Neural cell (in vitro differentiated cells): Measurements from ENCODE around the gene TWNK. TPM values are rescaled to one million over a fixed set of nuclear protein-coding genes. Genes with fewer than 3 reads are reported as not detected.

ENCODE experiments used
- H2AFZ ChIP-seq: fragments of 200-600, 300-800 bp; sonication (generic), shearing (Covaris generic); 2 replicates; pipeline ENCODE4 v1.6.0; 2014; ENCODE audit warnings: low read depth, mild to moderate bottlenecking, antibody characterized with exemption, low read length, moderate library complexity
- H3F3A ChIP-seq: fragments of 200-600 bp; shearing (Covaris generic); 2 replicates; pipeline ENCODE4 v1.6.1; 2016; ENCODE audit warnings: mild to moderate bottlenecking, moderate library complexity, mixed read lengths, antibody characterized with exemption, low read length; ENCODE audit not compliant: insufficient read depth, poor library complexity, severe bottlenecking
- H3K27ac ChIP-seq: fragments of 200-600, 300-800 bp; sonication (generic), shearing (Covaris generic); 2 replicates; pipeline ENCODE4 v1.5.1; 2014; ENCODE audit warnings: mild to moderate bottlenecking, low read length, moderate library complexity
- H3K27me3 ChIP-seq: fragments of 300-800, 200-600 bp; sonication (generic), shearing (Covaris generic); 2 replicates; pipeline ENCODE4 v1.6.0; 2014; ENCODE audit warnings: mild to moderate bottlenecking, low read depth, low read length, moderate library complexity; ENCODE audit not compliant: insufficient read depth
- H3K36me3 ChIP-seq: fragments of 300-800, 200-600 bp; sonication (generic), shearing (Covaris generic); 2 replicates; pipeline ENCODE4 v1.5.1; 2014; ENCODE audit warnings: mild to moderate bottlenecking, antibody characterized with exemption, low read length, moderate library complexity; ENCODE audit not compliant: insufficient read depth
- H3K4me2 ChIP-seq: fragments of 300-800, 200-600 bp; sonication (generic), shearing (Covaris generic); 2 replicates; pipeline ENCODE4 v1.6.0; 2014; ENCODE audit warnings: mild to moderate bottlenecking, low read length
- H3K4me3 ChIP-seq: fragments of 300-800, 200-600 bp; sonication (generic), shearing (Covaris generic); 2 replicates; pipeline ENCODE4 v1.5.1; 2014; ENCODE audit warnings: mild to moderate bottlenecking, low read length, moderate library complexity
- H3K79me2 ChIP-seq: fragments of 200-600 bp; shearing (Covaris generic); replicated peaks from 2 replicates; pipeline ENCODE4 v1.6.0; 2014; ENCODE audit warnings: mild to moderate bottlenecking, low read length, moderate library complexity; ENCODE audit not compliant: insufficient read depth
- H3K9ac ChIP-seq: fragments of 300-800, 200-600 bp; sonication (generic), shearing (Covaris generic); 2 replicates; pipeline ENCODE4 v1.6.1; 2016; ENCODE audit warnings: mild to moderate bottlenecking, low read length, mixed read lengths
- H3K9me2 ChIP-seq: fragments of 200-600 bp; shearing (Covaris generic); 2 replicates; pipeline ENCODE4 v1.6.1; 2016; ENCODE audit warnings: mild to moderate bottlenecking, low read length, mixed read lengths; ENCODE audit not compliant: insufficient read depth
- H3K9me3 ChIP-seq: fragments of 200-600, 300-800 bp; sonication (generic), shearing (Covaris generic); 2 replicates; pipeline ENCODE4 v1.6.1; 2016; ENCODE audit warnings: mild to moderate bottlenecking, mixed run types, low read length, moderate library complexity, mixed read lengths
- H4K20me1 ChIP-seq: fragments of 200-600 bp; shearing (Covaris generic); 2 replicates; pipeline ENCODE4 v1.6.1; 2016; ENCODE audit warnings: mild to moderate bottlenecking, mixed run types; ENCODE audit not compliant: insufficient read depth
- CTCF ChIP-seq: fragments of 450-650 bp; IDR thresholded peaks from 2 replicates; pipeline ENCODE4 v1.5.1; 2014; ENCODE audit warnings: antibody characterized with exemption, mild to moderate bottlenecking, moderate library complexity; ENCODE audit not compliant: poor library complexity, severe bottlenecking
- EP300 ChIP-seq: fragments of 450-650 bp; conservative IDR thresholded peaks from 2 replicates; pipeline ENCODE4 v1.6.1; 2014; ENCODE audit warnings: antibody characterized with exemption, mild to moderate bottlenecking, moderate library complexity; ENCODE audit not compliant: poor library complexity, severe bottlenecking
- EZH2 ChIP-seq: fragments of 200-600, 300-800 bp; shearing (Covaris generic), sonication (generic); IDR thresholded peaks from 2 replicates; pipeline ENCODE4 v1.6.1; 2014; ENCODE audit warnings: antibody characterized with exemption, low read length, borderline replicate concordance, mild to moderate bottlenecking; ENCODE audit not compliant: insufficient read depth, poor library complexity, severe bottlenecking
- MXI1 ChIP-seq: fragments of 450-650 bp; conservative IDR thresholded peaks from 2 replicates; pipeline ENCODE4 v1.6.1; 2014; ENCODE audit warnings: antibody characterized with exemption, mild to moderate bottlenecking; ENCODE audit not compliant: poor library complexity, severe bottlenecking
- POLR2AphosphoS5 ChIP-seq: IDR thresholded peaks from 2 replicates; pipeline ENCODE4 v1.6.1; 2012
- RAD21 ChIP-seq: fragments of 450-650 bp; conservative IDR thresholded peaks from 2 replicates; pipeline ENCODE4 v1.6.1; 2014; ENCODE audit warnings: antibody characterized with exemption, mild to moderate bottlenecking, moderate library complexity
- REST ChIP-seq: IDR thresholded peaks from 2 replicates; pipeline ENCODE4 v1.6.1; 2012; ENCODE audit warnings: borderline replicate concordance
- SMC3 ChIP-seq: fragments of 450-650 bp; conservative IDR thresholded peaks from 2 replicates; pipeline ENCODE4 v1.6.1; 2014; ENCODE audit warnings: antibody characterized with exemption, mild to moderate bottlenecking, moderate library complexity; ENCODE audit not compliant: poor library complexity
- TAF1 ChIP-seq: IDR thresholded peaks from 2 replicates; pipeline ENCODE4 v1.6.1; 2012; ENCODE audit warnings: low read depth
- polyA plus RNA-seq: library from polyadenylated mRNA; depleted of rRNA; stranded (reverse); fragments of >200 nt; gene quantifications from 2 replicates; pipeline ENCODE4 v1.2.3, GENCODE V29; 2014

The TWNK gene
- polyA plus RNA-seq, 1 donor from 2014 or later, result 4.8 TPM

GRCh38 chr10:100969187-100970075, 17.9 kb upstream of the TWNK start, which contains the start of gene SEMA4G:
Gene SEMA4G (plus strand): TSS chr10:100969504. CDS start chr10:100972913, 3,409 bp downstream.
- TF ChIP-seq REST (peak; percentile 14), MXI1 (peak; percentile 35), TAF1 (no peak), SMC3 (peak; percentile 41), RAD21 (no peak), CTCF (peak; percentile 61), POLR2AphosphoS5 (peak; percentile 50), EP300 (no peak)
- Histone ChIP-seq H4K20me1 (no peaks in the 10 kb centered on the region), H3K9me2 (no peaks in the 10 kb centered on the region), H3F3A (no peaks in the 10 kb centered on the region), H2AFZ (peak within 1 kb of the TSS; percentile 56), H3K36me3 (no peaks in the 10 kb centered on the region), H3K4me2 (no peak within 1 kb of the TSS), H3K79me2 (no peaks in the 10 kb centered on the region), H3K27ac (no peak within 1 kb of the TSS), H3K9me3 (no peaks in the 10 kb centered on the region), H3K9ac (peak within 1 kb of the TSS; percentile 69), H3K4me3 (peak within 1 kb of the TSS; percentile 73), H3K27me3 (no peaks in the 10 kb centered on the region)

- H3K9me2 ChIP-seq, result no peaks in the 10 kb centered on the region
- no peaks in the 10 kb centered on the region for H4K20me1 ChIP-seq
- H3K36me3 ChIP-seq, result no peaks in the 10 kb centered on the region
- peak overlapping the region; percentile 73 for H3K4me3 ChIP-seq
- H3K9me3 ChIP-seq, result no peaks in the 10 kb centered on the region
- H3K9ac ChIP-seq, result peak overlapping the region; percentile 69
- H3K27ac ChIP-seq, result no peak overlapping the region
- H3K4me2 ChIP-seq, result no peak overlapping the region
- H3F3A ChIP-seq, result no peaks in the 10 kb centered on the region
- TF ChIP-seq EZH2 (no peak), RAD21 (no peak), REST (no peak), EP300 (no peak), MXI1 (no peak), CTCF (no peak), SMC3 (no peak), TAF1 (no peak), POLR2AphosphoS5 (no peak)
- H3K27me3 ChIP-seq, result no peaks in the 10 kb centered on the region
- H3K79me2 ChIP-seq, result no peaks in the 10 kb centered on the region
- H2AFZ ChIP-seq, result no peak overlapping the region
These were observed 17.0 kb upstream of the TWNK start for GRCh38 chr10:100970076-100970913.
